ENCODE results near the gene ZNF516. TPM values are rescaled to one million over a fixed set of nuclear protein-coding genes. Genes with fewer than 3 reads are reported as not detected.

Gene ZNF516
- total and polyA plus RNA-seq, 2 of the 13 experiments (the other 11 are each of a cell fraction or from before 2014, with no cell fraction given), result 16.6 to 18.7 TPM

DNA sequence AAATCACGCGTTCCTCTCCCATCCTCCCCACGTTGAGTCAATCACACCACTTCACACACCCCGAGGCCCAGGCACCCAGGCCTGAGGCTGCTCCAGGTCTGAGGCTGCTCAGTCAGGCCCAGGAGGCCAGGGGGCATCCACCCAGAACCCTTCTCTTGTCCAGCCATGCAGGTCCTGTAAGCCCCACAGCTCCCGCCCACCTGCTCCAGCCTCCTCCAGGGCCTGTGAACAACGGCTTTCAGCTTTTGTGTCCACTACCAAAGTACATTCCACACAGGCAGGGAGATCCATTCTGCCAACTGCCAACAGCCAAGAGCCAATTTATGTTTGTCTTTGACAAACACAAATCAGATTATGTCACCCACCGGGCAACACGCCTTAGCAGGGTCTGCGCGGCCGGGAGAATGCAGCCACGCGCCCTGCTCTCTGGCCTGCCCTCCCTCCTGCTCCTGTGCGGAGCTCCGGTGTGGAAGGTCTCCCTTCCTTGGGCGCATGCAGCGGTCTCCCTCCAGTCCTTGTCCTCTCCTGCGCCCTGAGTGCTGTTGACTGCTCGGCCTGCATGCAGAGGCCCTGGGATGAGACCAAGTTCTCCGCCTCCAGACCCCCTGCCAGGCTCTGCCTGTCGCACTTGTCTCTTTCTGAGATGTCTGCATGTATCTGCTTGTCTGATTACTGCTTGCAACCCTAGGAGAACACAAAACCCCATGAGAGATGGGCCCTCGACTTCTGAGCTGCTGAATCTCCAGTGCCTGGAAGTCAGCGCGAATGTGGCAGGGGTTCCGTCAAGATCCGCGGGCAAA, 146.6 kb downstream of the ZNF516 start (continued):
- TF ChIP-seq, protein P1, sequence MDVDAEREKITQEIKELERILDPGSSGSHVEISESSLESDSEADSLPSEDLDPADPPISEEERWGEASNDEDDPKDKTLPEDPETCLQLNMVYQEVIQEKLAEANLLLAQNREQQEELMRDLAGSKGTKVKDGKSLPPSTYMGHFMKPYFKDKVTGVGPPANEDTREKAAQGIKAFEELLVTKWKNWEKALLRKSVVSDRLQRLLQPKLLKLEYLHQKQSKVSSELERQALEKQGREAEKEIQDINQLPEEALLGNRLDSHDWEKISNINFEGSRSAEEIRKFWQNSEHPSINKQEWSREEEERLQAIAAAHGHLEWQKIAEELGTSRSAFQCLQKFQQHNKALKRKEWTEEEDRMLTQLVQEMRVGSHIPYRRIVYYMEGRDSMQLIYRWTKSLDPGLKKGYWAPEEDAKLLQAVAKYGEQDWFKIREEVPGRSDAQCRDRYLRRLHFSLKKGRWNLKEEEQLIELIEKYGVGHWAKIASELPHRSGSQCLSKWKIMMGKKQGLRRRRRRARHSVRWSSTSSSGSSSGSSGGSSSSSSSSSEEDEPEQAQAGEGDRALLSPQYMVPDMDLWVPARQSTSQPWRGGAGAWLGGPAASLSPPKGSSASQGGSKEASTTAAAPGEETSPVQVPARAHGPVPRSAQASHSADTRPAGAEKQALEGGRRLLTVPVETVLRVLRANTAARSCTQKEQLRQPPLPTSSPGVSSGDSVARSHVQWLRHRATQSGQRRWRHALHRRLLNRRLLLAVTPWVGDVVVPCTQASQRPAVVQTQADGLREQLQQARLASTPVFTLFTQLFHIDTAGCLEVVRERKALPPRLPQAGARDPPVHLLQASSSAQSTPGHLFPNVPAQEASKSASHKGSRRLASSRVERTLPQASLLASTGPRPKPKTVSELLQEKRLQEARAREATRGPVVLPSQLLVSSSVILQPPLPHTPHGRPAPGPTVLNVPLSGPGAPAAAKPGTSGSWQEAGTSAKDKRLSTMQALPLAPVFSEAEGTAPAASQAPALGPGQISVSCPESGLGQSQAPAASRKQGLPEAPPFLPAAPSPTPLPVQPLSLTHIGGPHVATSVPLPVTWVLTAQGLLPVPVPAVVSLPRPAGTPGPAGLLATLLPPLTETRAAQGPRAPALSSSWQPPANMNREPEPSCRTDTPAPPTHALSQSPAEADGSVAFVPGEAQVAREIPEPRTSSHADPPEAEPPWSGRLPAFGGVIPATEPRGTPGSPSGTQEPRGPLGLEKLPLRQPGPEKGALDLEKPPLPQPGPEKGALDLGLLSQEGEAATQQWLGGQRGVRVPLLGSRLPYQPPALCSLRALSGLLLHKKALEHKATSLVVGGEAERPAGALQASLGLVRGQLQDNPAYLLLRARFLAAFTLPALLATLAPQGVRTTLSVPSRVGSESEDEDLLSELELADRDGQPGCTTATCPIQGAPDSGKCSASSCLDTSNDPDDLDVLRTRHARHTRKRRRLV (CRISPR knock-in tag; IDR thresholded peaks at IDR 0.05), result no peak
- no peak for TF ChIP-seq FOXJ3 (CRISPR knock-in tag; IDR thresholded peaks at IDR 0.05; ENCODE audit: borderline replicate concordance)
- TF ChIP-seq SAP130 (CRISPR knock-in tag; IDR thresholded peaks at IDR 0.05; ENCODE audit: low read depth), result peak; percentile 39; the same call in 1 of the 2 replicates
- TF ChIP-seq STAG1 (CRISPR knock-in tag; IDR thresholded peaks at IDR 0.05), result no peak
- TF ChIP-seq ZNF207 (IDR thresholded peaks at IDR 0.05; ENCODE audit: borderline replicate concordance), result no peak
- no peak for TF ChIP-seq ZFP36L1 (CRISPR knock-in tag; IDR thresholded peaks at IDR 0.05)
- TF ChIP-seq, protein P2, sequence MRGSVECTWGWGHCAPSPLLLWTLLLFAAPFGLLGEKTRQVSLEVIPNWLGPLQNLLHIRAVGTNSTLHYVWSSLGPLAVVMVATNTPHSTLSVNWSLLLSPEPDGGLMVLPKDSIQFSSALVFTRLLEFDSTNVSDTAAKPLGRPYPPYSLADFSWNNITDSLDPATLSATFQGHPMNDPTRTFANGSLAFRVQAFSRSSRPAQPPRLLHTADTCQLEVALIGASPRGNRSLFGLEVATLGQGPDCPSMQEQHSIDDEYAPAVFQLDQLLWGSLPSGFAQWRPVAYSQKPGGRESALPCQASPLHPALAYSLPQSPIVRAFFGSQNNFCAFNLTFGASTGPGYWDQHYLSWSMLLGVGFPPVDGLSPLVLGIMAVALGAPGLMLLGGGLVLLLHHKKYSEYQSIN (CRISPR knock-in tag; IDR thresholded peaks at IDR 0.05; ENCODE audit: borderline replicate concordance), result no peak
- TF ChIP-seq BORCS8-MEF2B (CRISPR knock-in tag; IDR thresholded peaks at IDR 0.05), result peak; percentile 17; the same call in 1 of the 2 replicates
- TF ChIP-seq FOXA3 (CRISPR knock-in tag; IDR thresholded peaks at IDR 0.05), result peak; percentile 50; the same call in 1 of the 2 replicates
- TF ChIP-seq ZNF367 (CRISPR knock-in tag; IDR thresholded peaks at IDR 0.05; ENCODE audit: borderline replicate concordance), result no peak
- no peak for TF ChIP-seq ZNF263 (CRISPR knock-in tag; IDR thresholded peaks at IDR 0.05)
- 0 out of 2 replicates have a peak, but pooled peaks have one; percentile 16 for TF ChIP-seq KMT2A (CRISPR knock-in tag; IDR thresholded peaks at IDR 0.05)
- TF ChIP-seq HNRNPK (IDR thresholded peaks at IDR 0.05; ENCODE audit: low read depth, low read length, poor library complexity, severe bottlenecking), result no peak
- TF ChIP-seq, protein P3, sequence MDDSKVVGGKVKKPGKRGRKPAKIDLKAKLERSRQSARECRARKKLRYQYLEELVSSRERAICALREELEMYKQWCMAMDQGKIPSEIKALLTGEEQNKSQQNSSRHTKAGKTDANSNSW (CRISPR knock-in tag; IDR thresholded peaks at IDR 0.05; ENCODE audit: borderline replicate concordance), result no peak
- TF ChIP-seq ZNF12 (CRISPR knock-in tag; IDR thresholded peaks at IDR 0.05), result no peak
- TF ChIP-seq, protein P4, sequence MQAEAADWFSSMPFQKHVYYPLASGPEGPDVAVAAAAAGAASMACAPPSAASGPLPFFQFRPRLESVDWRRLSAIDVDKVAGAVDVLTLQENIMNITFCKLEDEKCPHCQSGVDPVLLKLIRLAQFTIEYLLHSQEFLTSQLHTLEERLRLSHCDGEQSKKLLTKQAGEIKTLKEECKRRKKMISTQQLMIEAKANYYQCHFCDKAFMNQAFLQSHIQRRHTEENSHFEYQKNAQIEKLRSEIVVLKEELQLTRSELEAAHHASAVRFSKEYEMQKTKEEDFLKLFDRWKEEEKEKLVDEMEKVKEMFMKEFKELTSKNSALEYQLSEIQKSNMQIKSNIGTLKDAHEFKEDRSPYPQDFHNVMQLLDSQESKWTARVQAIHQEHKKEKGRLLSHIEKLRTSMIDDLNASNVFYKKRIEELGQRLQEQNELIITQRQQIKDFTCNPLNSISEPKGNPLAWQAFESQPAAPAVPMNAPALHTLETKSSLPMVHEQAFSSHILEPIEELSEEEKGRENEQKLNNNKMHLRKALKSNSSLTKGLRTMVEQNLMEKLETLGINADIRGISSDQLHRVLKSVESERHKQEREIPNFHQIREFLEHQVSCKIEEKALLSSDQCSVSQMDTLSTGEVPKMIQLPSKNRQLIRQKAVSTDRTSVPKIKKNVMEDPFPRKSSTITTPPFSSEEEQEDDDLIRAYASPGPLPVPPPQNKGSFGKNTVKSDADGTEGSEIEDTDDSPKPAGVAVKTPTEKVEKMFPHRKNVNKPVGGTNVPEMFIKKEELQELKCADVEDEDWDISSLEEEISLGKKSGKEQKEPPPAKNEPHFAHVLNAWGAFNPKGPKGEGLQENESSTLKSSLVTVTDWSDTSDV (CRISPR knock-in tag; IDR thresholded peaks at IDR 0.05), result no peak
- no peak for TF ChIP-seq ZNF788 (CRISPR knock-in tag; IDR thresholded peaks at IDR 0.05; ENCODE audit: borderline replicate concordance)
- TF ChIP-seq, protein P5, sequence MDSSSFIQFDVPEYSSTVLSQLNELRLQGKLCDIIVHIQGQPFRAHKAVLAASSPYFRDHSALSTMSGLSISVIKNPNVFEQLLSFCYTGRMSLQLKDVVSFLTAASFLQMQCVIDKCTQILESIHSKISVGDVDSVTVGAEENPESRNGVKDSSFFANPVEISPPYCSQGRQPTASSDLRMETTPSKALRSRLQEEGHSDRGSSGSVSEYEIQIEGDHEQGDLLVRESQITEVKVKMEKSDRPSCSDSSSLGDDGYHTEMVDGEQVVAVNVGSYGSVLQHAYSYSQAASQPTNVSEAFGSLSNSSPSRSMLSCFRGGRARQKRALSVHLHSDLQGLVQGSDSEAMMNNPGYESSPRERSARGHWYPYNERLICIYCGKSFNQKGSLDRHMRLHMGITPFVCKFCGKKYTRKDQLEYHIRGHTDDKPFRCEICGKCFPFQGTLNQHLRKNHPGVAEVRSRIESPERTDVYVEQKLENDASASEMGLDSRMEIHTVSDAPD (CRISPR knock-in tag; IDR thresholded peaks at IDR 0.05), result no peak
